ENCODE data around the gene EBP.

EBP gene

GRCh38 chrX:48530736-48531135, 9.1 kb downstream of the EBP start:
- Histone ChIP-seq H4K8ac (ENCODE audit: low read depth, low read length) (no peak overlapping the region), H3K18ac (ENCODE audit: low read length) (no peak overlapping the region), H3K4ac (ENCODE audit: low read depth, low read length) (no peak overlapping the region), H2BK15ac (replicated peaks; ENCODE audit: low read depth) (no peak overlapping the region), H3K27me3 (ENCODE audit: insufficient read depth, low read length, poor library complexity) (no peaks in the 10 kb centered on the region), H2BK5ac (ENCODE audit: low read length) (no peak overlapping the region), H3K79me1 (ENCODE audit: low read length) (no peaks in the 10 kb centered on the region), H2BK120ac (ENCODE audit: low read depth, low read length) (no peak overlapping the region), H4K5ac (ENCODE audit: low read length) (no peak overlapping the region), H3K9ac (ENCODE audit: low read length) (no peak overlapping the region), H3K27ac (ENCODE audit: low read depth, low read length) (no peak overlapping the region), H3K4me2 (ENCODE audit: low read length) (no peak overlapping the region), H3K4me3 (ENCODE audit: low read length) (no peak overlapping the region), H3K36me3 (ENCODE audit: control insufficient read depth, insufficient read depth, low read length) (no peaks in the 10 kb centered on the region), H2AK5ac (ENCODE audit: low read length) (no peak overlapping the region), H3K4me1 (ENCODE audit: control insufficient read depth, low read depth, low read length) (no peaks in the 10 kb centered on the region), H3K23ac (ENCODE audit: low read length) (no peak overlapping the region), H3K56ac (ENCODE audit: low read length) (no peak overlapping the region), H3K79me2 (ENCODE audit: control insufficient read depth, insufficient read depth, low read length) (no peaks in the 10 kb centered on the region)
- no peak for DNase-seq
- no CpG with 5 or more reads among the region's 3 CpGs for WGBS (ENCODE audit: extremely low coverage, insufficient coverage, low lambda C conversion rate)

- H2BK15ac ChIP-seq (replicated peaks; ENCODE audit: low read depth), result no peak overlapping the region
- H2BK5ac ChIP-seq (ENCODE audit: low read length), result no peak overlapping the region
- no peaks in the 10 kb centered on the region for H3K79me2 ChIP-seq (ENCODE audit: control insufficient read depth, insufficient read depth, low read length)
- no peak overlapping the region for H3K23ac ChIP-seq (ENCODE audit: low read length)
- H3K56ac ChIP-seq (ENCODE audit: low read length), result no peak overlapping the region
- no peaks in the 10 kb centered on the region for H3K36me3 ChIP-seq (ENCODE audit: control insufficient read depth, insufficient read depth, low read length)
- H3K4me2 ChIP-seq (ENCODE audit: low read length), result no peak overlapping the region
- no peak overlapping the region for H2AK5ac ChIP-seq (ENCODE audit: low read length)
- H3K18ac ChIP-seq (ENCODE audit: low read length), result no peak overlapping the region
- no peak overlapping the region for H3K4ac ChIP-seq (ENCODE audit: low read depth, low read length)
- H3K27ac ChIP-seq (ENCODE audit: low read depth, low read length), result no peak overlapping the region
- peak; percentile 21 for DNase-seq
- no peaks in the 10 kb centered on the region for H3K4me1 ChIP-seq (ENCODE audit: control insufficient read depth, low read depth, low read length)
- no peaks in the 10 kb centered on the region for H3K27me3 ChIP-seq (ENCODE audit: insufficient read depth, low read length, poor library complexity)
- no peak overlapping the region for H3K4me3 ChIP-seq (ENCODE audit: low read length)
- no peak overlapping the region for H3K9ac ChIP-seq (ENCODE audit: low read length)
- no peaks in the 10 kb centered on the region for H3K79me1 ChIP-seq (ENCODE audit: low read length)
- no peak overlapping the region for H4K8ac ChIP-seq (ENCODE audit: low read depth, low read length)
- no CpG with 5 or more reads among the region's 5 CpGs for WGBS (ENCODE audit: extremely low coverage, insufficient coverage, low lambda C conversion rate)
- no peak overlapping the region for H2BK120ac ChIP-seq (ENCODE audit: low read depth, low read length)
- H4K5ac ChIP-seq (ENCODE audit: low read length), result no peak overlapping the region
Measured at GRCh38 chrX:48531358-48531959, 9.9 kb downstream of the EBP start.

- no peak for DNase-seq
- Histone ChIP-seq H2AK5ac (ENCODE audit: low read length) (no peak overlapping the region), H3K18ac (ENCODE audit: low read length) (no peak overlapping the region), H2BK15ac (replicated peaks; ENCODE audit: low read depth) (no peak overlapping the region), H3K4ac (ENCODE audit: low read depth, low read length) (no peak overlapping the region), H3K4me2 (ENCODE audit: low read length) (no peak overlapping the region), H2BK120ac (ENCODE audit: low read depth, low read length) (no peak overlapping the region), H3K79me2 (ENCODE audit: control insufficient read depth, insufficient read depth, low read length) (no peaks in the 10 kb centered on the region), H4K5ac (ENCODE audit: low read length) (no peak overlapping the region), H4K8ac (ENCODE audit: low read depth, low read length) (no peak overlapping the region), H3K79me1 (ENCODE audit: low read length) (no peaks in the 10 kb centered on the region), H3K36me3 (ENCODE audit: control insufficient read depth, insufficient read depth, low read length) (no peaks in the 10 kb centered on the region), H3K4me1 (ENCODE audit: control insufficient read depth, low read depth, low read length) (no peaks in the 10 kb centered on the region), H3K27ac (ENCODE audit: low read depth, low read length) (no peak overlapping the region), H3K56ac (ENCODE audit: low read length) (no peak overlapping the region), H3K9ac (ENCODE audit: low read length) (no peak overlapping the region), H3K23ac (ENCODE audit: low read length) (no peak overlapping the region), H3K4me3 (ENCODE audit: low read length) (no peak overlapping the region), H2BK5ac (ENCODE audit: low read length) (no peak overlapping the region), H3K27me3 (ENCODE audit: insufficient read depth, low read length, poor library complexity) (no peaks in the 10 kb centered on the region)
- whole genome bisulfite sequencing (ENCODE audit: extremely low coverage, insufficient coverage, low lambda C conversion rate), result no CpG with 5 or more reads among the region's 1 CpG
Measured at GRCh38 chrX:48532161-48532560, 10.6 kb downstream of the EBP start.

- Histone ChIP-seq H3K4me2 (ENCODE audit: low read length) (no peak overlapping the region), H3K4me1 (ENCODE audit: control insufficient read depth, low read depth, low read length) (no peaks in the 10 kb centered on the region), H4K8ac (ENCODE audit: low read depth, low read length) (no peak overlapping the region), H3K4ac (ENCODE audit: low read depth, low read length) (no peak overlapping the region), H3K36me3 (ENCODE audit: control insufficient read depth, insufficient read depth, low read length) (no peaks in the 10 kb centered on the region), H3K18ac (ENCODE audit: low read length) (no peak overlapping the region), H3K23ac (ENCODE audit: low read length) (no peak overlapping the region), H3K27me3 (ENCODE audit: insufficient read depth, low read length, poor library complexity) (no peaks in the 10 kb centered on the region), H2BK120ac (ENCODE audit: low read depth, low read length) (no peak overlapping the region), H2AK5ac (ENCODE audit: low read length) (no peak overlapping the region), H2BK15ac (replicated peaks; ENCODE audit: low read depth) (no peak overlapping the region), H3K56ac (ENCODE audit: low read length) (no peak overlapping the region), H3K27ac (ENCODE audit: low read depth, low read length) (no peak overlapping the region), H3K4me3 (ENCODE audit: low read length) (no peak overlapping the region), H2BK5ac (ENCODE audit: low read length) (no peak overlapping the region), H3K9ac (ENCODE audit: low read length) (no peak overlapping the region), H3K79me1 (ENCODE audit: low read length) (no peaks in the 10 kb centered on the region), H3K79me2 (ENCODE audit: control insufficient read depth, insufficient read depth, low read length) (no peaks in the 10 kb centered on the region), H4K5ac (ENCODE audit: low read length) (no peak overlapping the region)
- DNase-seq, result no peak
- no CpG with 5 or more reads among the region's 3 CpGs for WGBS (ENCODE audit: extremely low coverage, insufficient coverage, low lambda C conversion rate)
Measured at GRCh38 chrX:48533165-48533564, 11.6 kb downstream of the EBP start.

- H3K4ac ChIP-seq (ENCODE audit: low read depth, low read length), result no peak overlapping the region
- H3K79me1 ChIP-seq (ENCODE audit: low read length), result no peaks in the 10 kb centered on the region
- H2AK5ac ChIP-seq (ENCODE audit: low read length), result no peak overlapping the region
- no peak overlapping the region for H3K56ac ChIP-seq (ENCODE audit: low read length)
- no peak overlapping the region for H3K23ac ChIP-seq (ENCODE audit: low read length)
- H4K5ac ChIP-seq (ENCODE audit: low read length), result no peak overlapping the region
- no peak overlapping the region for H2BK5ac ChIP-seq (ENCODE audit: low read length)
- no peak overlapping the region for H3K4me3 ChIP-seq (ENCODE audit: low read length)
- no peaks in the 10 kb centered on the region for H3K4me1 ChIP-seq (ENCODE audit: control insufficient read depth, low read depth, low read length)
- H3K79me2 ChIP-seq (ENCODE audit: control insufficient read depth, insufficient read depth, low read length), result no peaks in the 10 kb centered on the region
- DNase-seq, result no peak
- H2BK120ac ChIP-seq (ENCODE audit: low read depth, low read length), result no peak overlapping the region
- no CpG with 5 or more reads among the region's 23 CpGs for WGBS (ENCODE audit: extremely low coverage, insufficient coverage, low lambda C conversion rate)
- no peak overlapping the region for H3K18ac ChIP-seq (ENCODE audit: low read length)
- H2BK15ac ChIP-seq (replicated peaks; ENCODE audit: low read depth), result no peak overlapping the region
- no peaks in the 10 kb centered on the region for H3K36me3 ChIP-seq (ENCODE audit: control insufficient read depth, insufficient read depth, low read length)
- no peak overlapping the region for H4K8ac ChIP-seq (ENCODE audit: low read depth, low read length)
- no peak overlapping the region for H3K27ac ChIP-seq (ENCODE audit: low read depth, low read length)
- H3K4me2 ChIP-seq (ENCODE audit: low read length), result no peak overlapping the region
- H3K9ac ChIP-seq (ENCODE audit: low read length), result no peak overlapping the region
- no peaks in the 10 kb centered on the region for H3K27me3 ChIP-seq (ENCODE audit: insufficient read depth, low read length, poor library complexity)
Measured at GRCh38 chrX:48538641-48539344, 17.2 kb downstream of the EBP start.
